OCI-LY3 (cell line): ENCODE data around the gene DRC3.

Experiments used
- EZH2phosphoT487 ChIP-seq: fragments of 200-600 bp; shearing (Covaris generic); IDR thresholded peaks from 2 replicates; pipeline ENCODE4 v1.6.1; 2018; ENCODE audit warnings: antibody characterized with exemption, mixed run types, low read depth
- TF ChIP-seq, protein P1 (sequence below): fragments of 200-600, 300-600 bp; sonication (generic); IDR thresholded peaks from 2 replicates; pipeline ENCODE4 v1.5.1; 2014; ENCODE audit warnings: antibody characterized with exemption, low read length, low read depth

DNA sequence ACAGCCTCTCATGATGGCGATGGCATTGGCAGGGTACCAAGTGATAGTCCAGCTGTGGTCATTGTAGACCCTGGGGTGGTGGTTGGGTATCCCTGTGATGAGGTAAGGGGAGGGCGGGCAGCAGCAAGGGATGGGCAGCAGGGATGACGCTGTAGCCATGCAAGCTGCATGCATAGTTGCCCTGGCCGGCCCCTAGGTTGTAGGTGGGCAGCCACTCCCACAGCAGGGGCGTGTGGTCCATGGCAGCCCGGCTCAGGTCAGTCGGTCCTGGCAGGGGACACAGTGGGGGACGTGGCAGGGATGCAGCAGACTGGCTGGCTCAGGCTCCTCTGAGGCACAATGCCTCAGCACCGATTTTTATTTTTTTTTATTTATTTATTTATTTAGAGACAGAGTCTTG, 8.7 kb downstream of the DRC3 start:
- TF ChIP-seq, protein P1, sequence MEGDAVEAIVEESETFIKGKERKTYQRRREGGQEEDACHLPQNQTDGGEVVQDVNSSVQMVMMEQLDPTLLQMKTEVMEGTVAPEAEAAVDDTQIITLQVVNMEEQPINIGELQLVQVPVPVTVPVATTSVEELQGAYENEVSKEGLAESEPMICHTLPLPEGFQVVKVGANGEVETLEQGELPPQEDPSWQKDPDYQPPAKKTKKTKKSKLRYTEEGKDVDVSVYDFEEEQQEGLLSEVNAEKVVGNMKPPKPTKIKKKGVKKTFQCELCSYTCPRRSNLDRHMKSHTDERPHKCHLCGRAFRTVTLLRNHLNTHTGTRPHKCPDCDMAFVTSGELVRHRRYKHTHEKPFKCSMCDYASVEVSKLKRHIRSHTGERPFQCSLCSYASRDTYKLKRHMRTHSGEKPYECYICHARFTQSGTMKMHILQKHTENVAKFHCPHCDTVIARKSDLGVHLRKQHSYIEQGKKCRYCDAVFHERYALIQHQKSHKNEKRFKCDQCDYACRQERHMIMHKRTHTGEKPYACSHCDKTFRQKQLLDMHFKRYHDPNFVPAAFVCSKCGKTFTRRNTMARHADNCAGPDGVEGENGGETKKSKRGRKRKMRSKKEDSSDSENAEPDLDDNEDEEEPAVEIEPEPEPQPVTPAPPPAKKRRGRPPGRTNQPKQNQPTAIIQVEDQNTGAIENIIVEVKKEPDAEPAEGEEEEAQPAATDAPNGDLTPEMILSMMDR, result no peak
- no peak for TF ChIP-seq EZH2phosphoT487
